Measurements from ENCODE around the gene LYZ. TPM values are rescaled to one million over a fixed set of nuclear protein-coding genes. Genes with fewer than 3 reads are reported as not detected.

The LYZ gene
- total RNA-seq, 1 experiment from 2014 or later, result not detected

- DNase-seq, result no peak
- no peak overlapping the region for H3K4me2 ChIP-seq (ENCODE audit: insufficient read depth, insufficient read length, low read length)
- no peaks in the 10 kb centered on the region for H3K27me3 ChIP-seq (ENCODE audit: insufficient read depth, low read length)
- H3K9ac ChIP-seq (ENCODE audit: extremely low read depth, insufficient read length, low read length), result no peak overlapping the region
- H2AFZ ChIP-seq (ENCODE audit: low read length), result no peak overlapping the region
- H3K18ac ChIP-seq (ENCODE audit: insufficient read length, low read depth, low read length), result no peak overlapping the region
- H3K9me3 Mint-ChIP-seq, result peaks cover 10 to 23% of the 10 kb centered on the region in 2 experiments; a peak in 4 of 5 replicates
- H3K9me3 ChIP-seq (ENCODE audit: control insufficient read depth, low read depth, low read length), result no peaks in the 10 kb centered on the region
- no peaks in the 10 kb centered on the region for H3K79me1 ChIP-seq (ENCODE audit: insufficient read depth, low read depth, low read length, poor library complexity, severe bottlenecking)
- TF ChIP-seq, protein P1, sequence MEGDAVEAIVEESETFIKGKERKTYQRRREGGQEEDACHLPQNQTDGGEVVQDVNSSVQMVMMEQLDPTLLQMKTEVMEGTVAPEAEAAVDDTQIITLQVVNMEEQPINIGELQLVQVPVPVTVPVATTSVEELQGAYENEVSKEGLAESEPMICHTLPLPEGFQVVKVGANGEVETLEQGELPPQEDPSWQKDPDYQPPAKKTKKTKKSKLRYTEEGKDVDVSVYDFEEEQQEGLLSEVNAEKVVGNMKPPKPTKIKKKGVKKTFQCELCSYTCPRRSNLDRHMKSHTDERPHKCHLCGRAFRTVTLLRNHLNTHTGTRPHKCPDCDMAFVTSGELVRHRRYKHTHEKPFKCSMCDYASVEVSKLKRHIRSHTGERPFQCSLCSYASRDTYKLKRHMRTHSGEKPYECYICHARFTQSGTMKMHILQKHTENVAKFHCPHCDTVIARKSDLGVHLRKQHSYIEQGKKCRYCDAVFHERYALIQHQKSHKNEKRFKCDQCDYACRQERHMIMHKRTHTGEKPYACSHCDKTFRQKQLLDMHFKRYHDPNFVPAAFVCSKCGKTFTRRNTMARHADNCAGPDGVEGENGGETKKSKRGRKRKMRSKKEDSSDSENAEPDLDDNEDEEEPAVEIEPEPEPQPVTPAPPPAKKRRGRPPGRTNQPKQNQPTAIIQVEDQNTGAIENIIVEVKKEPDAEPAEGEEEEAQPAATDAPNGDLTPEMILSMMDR (conservative IDR thresholded peaks at IDR 0.05), result no peak
- no peak overlapping the region for H3K4me3 Mint-ChIP-seq
- no peak overlapping the region for H2BK15ac ChIP-seq (ENCODE audit: low read depth, low read length)
- H4K5ac ChIP-seq (ENCODE audit: insufficient read length, low read depth, low read length), result no peak overlapping the region
- no peak overlapping the region for H3K23ac ChIP-seq (ENCODE audit: insufficient read length, low read depth, low read length)
- no peak overlapping the region for H4K8ac ChIP-seq (replicated peaks; ENCODE audit: insufficient read length, low read depth, low read length)
- no peaks in the 10 kb centered on the region for H3K23me2 ChIP-seq (ENCODE audit: insufficient read length, low read depth, low read length, poor library complexity, severe bottlenecking)
- H2BK120ac ChIP-seq (ENCODE audit: low read depth, low read length, poor library complexity, severe bottlenecking), result no peak overlapping the region
- no peak overlapping the region for H3K56ac ChIP-seq (ENCODE audit: insufficient read length, low read depth, low read length)
- no peak overlapping the region for H3T11ph ChIP-seq (ENCODE audit: low read length)
- H3K4me1 Mint-ChIP-seq, result no peaks in the 10 kb centered on the region
- no CpG with 5 or more reads among the region's 1 CpG for WGBS (ENCODE audit: extremely low coverage, insufficient read length, low lambda C conversion rate)
- H2BK5ac ChIP-seq (ENCODE audit: insufficient read length, low read length), result no peak overlapping the region
- peaks cover 0 to 3% (median 0%) of the 10 kb centered on the region in 3 experiments; a peak in 4 of 7 replicates for H3K36me3 Mint-ChIP-seq (ENCODE audit: insufficient read depth in 1 of 3, low read depth in 3 of 3)
- H2BK12ac ChIP-seq (ENCODE audit: insufficient read length, low read depth, low read length), result no peak overlapping the region
- no peaks in the 10 kb centered on the region for H4K20me1 ChIP-seq (ENCODE audit: control insufficient read depth, insufficient read depth, insufficient read length)
- H2AK5ac ChIP-seq (ENCODE audit: insufficient read length, low read length), result no peak overlapping the region
- no peak overlapping the region for H3K27ac ChIP-seq (ENCODE audit: insufficient read length, low read depth, low read length)
- H3K14ac ChIP-seq (ENCODE audit: insufficient read depth, low read length), result no peak overlapping the region
- no peaks in the 10 kb centered on the region; the same call in 1 of the 2 replicates for H3K27me3 Mint-ChIP-seq (ENCODE audit: low read depth)
- no peak overlapping the region for H2BK20ac ChIP-seq (ENCODE audit: low read depth, low read length, poor library complexity, severe bottlenecking)
- no peaks in the 10 kb centered on the region for H3K4me1 ChIP-seq (ENCODE audit: insufficient read depth, low read length)
- H4K91ac ChIP-seq (ENCODE audit: insufficient read length, low read depth, low read length), result no peak overlapping the region
- H3K27ac Mint-ChIP-seq, result no peak overlapping the region
- H3K79me2 ChIP-seq (ENCODE audit: insufficient read depth, low read length), result no peaks in the 10 kb centered on the region
- no peak overlapping the region for H3K4ac ChIP-seq (ENCODE audit: low read depth, low read length)
Measured at GRCh38 chr12:69304284-69304683, 43.9 kb upstream of the LYZ start.
